Activated naive CD4-positive, alpha-beta T cell treated with anti-CD3 and anti-CD28 coated beads for 36 hours (primary cell): ENCODE data around the gene PTPN2. TPM values are rescaled to one million over a fixed set of nuclear protein-coding genes. Genes with fewer than 3 reads are reported as not detected.
"Not testable (repeated sequence)": the region's sequence is repeated elsewhere in the genome, so short reads cannot be mapped to it uniquely, and the experiment has no call there.

Experiments
- CTCF ChIA-PET: fragments of 350-600 bp; sonication (Branson Sonifier 250); formaldehyde crosslinking; loops from one replicate; lab custom pipeline; 2021; ENCODE audit warnings: antibody characterized with exemption; lab: Charles Lee
- DNase-seq: peaks from one replicate; pipeline ENCODE4 v3.0.0-alpha.2; 2020
- H3K27ac Mint-ChIP-seq: one replicate; pipeline ENCODE4 v1.8.0; 2021; ENCODE audit warnings: mild to moderate bottlenecking, mixed read lengths
- H3K27me3 Mint-ChIP-seq: one replicate; pipeline ENCODE4 v1.8.0; 2021; ENCODE audit warnings: low read depth, mixed read lengths
- H3K36me3 Mint-ChIP-seq: one replicate; pipeline ENCODE4 v1.8.0; 2021; ENCODE audit warnings: low read depth, mixed read lengths
- H3K4me1 Mint-ChIP-seq: one replicate; pipeline ENCODE4 v1.8.0; 2021; ENCODE audit warnings: low read depth, mixed read lengths
- H3K4me3 Mint-ChIP-seq: one replicate; pipeline ENCODE4 v1.8.0; 2021; ENCODE audit warnings: mild to moderate bottlenecking, moderate library complexity, mixed read lengths
- H3K9me3 Mint-ChIP-seq: one replicate; pipeline ENCODE4 v1.8.0; 2021; ENCODE audit warnings: mixed read lengths
- intact Hi-C: fragments of 100-400 bp; cut with micrococcal nuclease; formaldehyde crosslinking; loops from one replicate; pipeline ENCODE4 v1.15.1; 2023
- total RNA-seq, 2 experiments: library from RNA; stranded (reverse); gene quantifications; one replicate each; pipeline ENCODE4 v1.2.3, GENCODE V29; 2021

Gene PTPN2
- total RNA-seq, 2 experiments from 2014 or later, result 68.5 to 71.8 TPM

GRCh38 chr18:12886498-12887126 lies 2.6 kb upstream of the PTPN2 start:
- intact Hi-C loops, result loop anchor here (10.0 kb wide), 2 partner anchors 728 to 838 kb away; partner anchors contain the start of genes FAM210A and RNMT

GRCh38 chr18:12885500-12885899 lies 1.5 kb upstream of the PTPN2 start:
- no peak for DNase-seq
- H3K27ac Mint-ChIP-seq, result no peak overlapping the region
- H3K4me1 Mint-ChIP-seq, result peaks cover 36% of the 10 kb centered on the region
- H3K36me3 Mint-ChIP-seq, result no peaks in the 10 kb centered on the region
- CTCF ChIA-PET, result interaction anchor here (1.1 to 2.0 kb wide), 6 partner anchors 9 to 159 kb away, joined by 4 to 12 read pairs (median 6); no protein-coding TSS in a partner anchor
- intact Hi-C loops, result loop anchor here (10.0 kb wide), 2 partner anchors 729 to 839 kb away; partner anchors contain the start of genes FAM210A and RNMT
- no peaks in the 10 kb centered on the region for H3K9me3 Mint-ChIP-seq
- no peaks in the 10 kb centered on the region for H3K27me3 Mint-ChIP-seq
- peak overlapping the region; percentile 89 for H3K4me3 Mint-ChIP-seq

More at GRCh38 chr18:12886498-12887126, 2.6 kb upstream of the PTPN2 start:
- no peak overlapping the region for H3K27ac Mint-ChIP-seq
- H3K4me3 Mint-ChIP-seq, result no peak overlapping the region
- CTCF ChIA-PET, result interaction anchor here (1.3 to 2.0 kb wide), 4 partner anchors 16 to 159 kb away, joined by 4 to 12 read pairs (median 8); no protein-coding TSS in a partner anchor
- no peaks in the 10 kb centered on the region for H3K36me3 Mint-ChIP-seq
- H3K4me1 Mint-ChIP-seq, result peaks cover 25% of the 10 kb centered on the region
- DNase-seq, result no peak
- H3K9me3 Mint-ChIP-seq, result no peaks in the 10 kb centered on the region
- H3K27me3 Mint-ChIP-seq, result no peaks in the 10 kb centered on the region

GRCh38 chr18:12884406-12885323 lies 628 bp upstream of the PTPN2 start:
- CTCF ChIA-PET, result interaction anchor here (0.9 to 1.3 kb wide), 6 partner anchors 10 to 158 kb away, joined by 4 to 8 read pairs (median 4); no protein-coding TSS in a partner anchor
- DNase-seq, result no peak
- H3K36me3 Mint-ChIP-seq, result no peaks in the 10 kb centered on the region
- H3K27ac Mint-ChIP-seq, result peak overlapping the region; percentile 89
- peaks cover 45% of the 10 kb centered on the region for H3K4me1 Mint-ChIP-seq
- H3K9me3 Mint-ChIP-seq, result no peaks in the 10 kb centered on the region
- H3K4me3 Mint-ChIP-seq, result peak overlapping the region; percentile 89
- no peaks in the 10 kb centered on the region for H3K27me3 Mint-ChIP-seq
- intact Hi-C loops, result loop anchor here (1.0 to 10.0 kb wide), 5 partner anchors 63 to 840 kb away; partner anchors contain the start of genes AFG3L2, CEP76, FAM210A and RNMT

GRCh38 chr18:12883372-12883683 lies 709 bp downstream of the PTPN2 start:
- intact Hi-C loops, result loop anchor here (1.0 to 10.0 kb wide), 4 partner anchors 44 to 841 kb away; partner anchors contain the start of genes CEP192, FAM210A and RNMT
- peaks cover 54% of the 10 kb centered on the region for H3K4me1 Mint-ChIP-seq
- H3K27ac Mint-ChIP-seq, result peak overlapping the region; percentile 90
- H3K4me3 Mint-ChIP-seq, result peak overlapping the region; percentile 89
- no peak for DNase-seq
- peaks cover 6% of the 10 kb centered on the region for H3K36me3 Mint-ChIP-seq
- CTCF ChIA-PET, result interaction anchor here (1.0 kb wide), 3 partner anchors 11 to 157 kb away, joined by 3 to 4 read pairs (median 4); no protein-coding TSS in a partner anchor
- no peaks in the 10 kb centered on the region for H3K27me3 Mint-ChIP-seq
- no peaks in the 10 kb centered on the region for H3K9me3 Mint-ChIP-seq

- Mint-ChIP-seq H3K27ac (peak overlapping the region; percentile 90), H3K4me3 (peak overlapping the region; percentile 84), H3K9me3 (no peaks in the 10 kb centered on the region), H3K4me1 (peaks cover 54% of the 10 kb centered on the region), H3K36me3 (peaks cover 6% of the 10 kb centered on the region), H3K27me3 (no peaks in the 10 kb centered on the region)
- CTCF ChIA-PET, result interaction anchor here (1.0 to 1.8 kb wide), 4 partner anchors 11 to 156 kb away, joined by 3 to 5 read pairs (median 4); no protein-coding TSS in a partner anchor
- intact Hi-C loops, result loop anchor here (1.0 to 10.0 kb wide), 4 partner anchors 43 to 842 kb away; partner anchors contain the start of genes CEP192, FAM210A and RNMT
- no peak for DNase-seq
Measured at GRCh38 chr18:12882453-12883371, 1.3 kb downstream of the PTPN2 start.

- Mint-ChIP-seq H3K36me3 (peaks cover 10% of the 10 kb centered on the region), H3K4me3 (peak overlapping the region; percentile 23), H3K4me1 (peaks cover 61% of the 10 kb centered on the region), H3K27me3 (no peaks in the 10 kb centered on the region), H3K27ac (peak overlapping the region; percentile 55), H3K9me3 (no peaks in the 10 kb centered on the region)
- no peak for DNase-seq
- intact Hi-C loops, result loop anchor here (2.0 to 10.0 kb wide), 3 partner anchors 18 to 844 kb away; partner anchors contain the start of genes FAM210A and RNMT
- CTCF ChIA-PET, result interaction anchor here (1.4 to 1.8 kb wide), 2 partner anchors 13 to 41 kb away, joined by 3 to 7 read pairs; no protein-coding TSS in a partner anchor
Measured at GRCh38 chr18:12880541-12880910, 3.5 kb downstream of the PTPN2 start.

DNA sequence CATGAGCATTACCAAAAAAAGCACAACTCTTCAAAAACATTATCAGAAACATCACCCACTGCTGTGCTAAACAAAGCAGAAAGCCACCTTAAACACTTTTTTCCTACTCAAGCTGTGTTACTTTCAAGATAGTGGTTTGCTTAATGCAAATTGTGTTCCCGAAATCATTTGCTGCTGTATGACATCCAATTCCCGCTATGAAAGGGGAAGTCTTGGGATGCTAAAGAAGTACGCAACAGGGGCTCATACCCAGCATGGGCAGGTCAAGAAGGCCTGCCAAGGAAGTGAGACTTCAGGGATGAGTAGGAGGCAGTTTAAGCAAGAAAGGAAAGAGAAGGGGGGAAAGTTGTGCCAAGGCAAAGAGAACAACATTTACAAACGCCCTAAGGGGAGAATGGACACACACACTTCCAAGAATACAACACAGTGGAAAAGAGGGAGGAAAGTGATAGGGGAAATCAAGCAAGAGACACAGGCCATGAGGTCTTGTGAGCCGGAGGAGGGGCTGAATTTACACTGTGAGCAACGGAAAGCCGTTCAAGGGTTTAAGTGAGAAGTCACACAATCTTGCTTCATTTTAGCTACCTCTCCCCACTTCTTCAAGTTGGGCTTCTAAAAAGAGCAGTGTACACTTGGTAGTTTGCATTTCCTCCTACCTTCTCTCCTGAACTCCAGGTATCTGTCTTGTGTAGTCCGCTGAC lies 4.0 kb downstream of the PTPN2 start:
- CTCF ChIA-PET, result interaction anchor here (0.6 to 1.8 kb wide), 3 partner anchors 13 to 276 kb away, joined by 3 to 7 read pairs (median 3); no protein-coding TSS in a partner anchor
- peak overlapping the region; percentile 54 for H3K4me3 Mint-ChIP-seq
- peaks cover 57% of the 10 kb centered on the region for H3K4me1 Mint-ChIP-seq
- DNase-seq, result no peak
- no peaks in the 10 kb centered on the region for H3K9me3 Mint-ChIP-seq
- no peaks in the 10 kb centered on the region for H3K27me3 Mint-ChIP-seq
- H3K36me3 Mint-ChIP-seq, result peaks cover 11% of the 10 kb centered on the region
- H3K27ac Mint-ChIP-seq, result peak overlapping the region; percentile 55
- intact Hi-C loops, result loop anchor here (2.0 to 10.0 kb wide), 3 partner anchors 17 to 845 kb away; partner anchors contain the start of genes FAM210A and RNMT

DNA sequence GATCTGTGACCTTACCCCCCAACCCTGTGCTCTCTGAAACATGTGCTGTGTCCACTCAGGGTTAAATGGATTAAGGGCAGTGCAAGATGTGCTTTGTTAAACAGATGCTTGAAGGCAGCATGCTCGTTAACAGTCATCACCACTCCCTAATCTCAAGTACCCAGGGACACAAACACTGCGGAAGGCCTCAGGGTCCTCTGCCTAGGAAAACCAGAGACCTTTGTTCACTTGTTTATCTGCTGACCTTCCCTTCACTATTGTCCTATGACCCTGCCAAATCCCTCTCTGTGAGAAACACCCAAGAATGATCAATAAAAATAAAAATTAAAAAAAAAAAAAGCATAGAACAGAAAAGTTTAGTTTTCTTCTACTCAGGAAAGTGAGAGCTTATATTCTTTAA lies 9.0 kb downstream of the PTPN2 start:
- H3K27ac Mint-ChIP-seq, intact Hi-C loops, DNase-seq, H3K4me3 Mint-ChIP-seq, CTCF ChIA-PET, H3K27me3 Mint-ChIP-seq, H3K9me3 Mint-ChIP-seq: not testable (repeated sequence)
- peaks cover 39% of the 10 kb centered on the region for H3K4me1 Mint-ChIP-seq
- H3K36me3 Mint-ChIP-seq, result peaks cover 22% of the 10 kb centered on the region

DNA sequence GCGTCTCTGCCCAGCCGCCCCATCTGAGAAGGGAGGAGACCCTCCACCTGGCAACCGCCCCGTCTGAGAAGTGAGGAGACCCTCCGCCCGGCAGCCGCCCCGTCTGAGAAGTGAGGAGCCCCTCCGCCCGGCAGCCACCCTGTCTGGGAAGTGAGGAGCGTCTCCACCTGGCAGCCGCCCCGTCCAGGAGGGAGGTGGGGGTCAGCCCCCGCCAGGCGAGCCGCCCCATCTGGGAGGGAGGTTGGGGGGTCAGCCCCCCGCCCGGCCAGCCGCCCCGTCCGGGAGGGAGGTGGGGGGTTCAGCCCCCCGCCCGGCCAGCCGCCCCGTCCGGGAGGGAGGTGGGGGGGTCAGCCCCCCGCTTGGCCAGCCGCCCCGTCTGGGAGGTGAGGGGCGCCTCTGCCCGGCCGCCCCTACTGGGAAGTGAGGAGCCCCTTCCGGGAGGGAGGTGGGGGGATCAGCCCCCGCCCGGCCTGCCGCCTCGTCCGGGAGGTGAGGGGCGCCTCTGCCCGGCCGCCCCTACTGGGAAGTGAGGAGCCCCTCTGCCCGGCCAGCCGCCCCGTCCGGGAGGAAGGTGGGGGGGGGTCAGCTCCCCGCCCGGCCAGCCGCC lies 10.0 kb downstream of the PTPN2 start:
- H3K9me3 Mint-ChIP-seq, CTCF ChIA-PET, H3K27me3 Mint-ChIP-seq, H3K4me3 Mint-ChIP-seq, H3K27ac Mint-ChIP-seq, DNase-seq, intact Hi-C loops: not testable (repeated sequence)
- Mint-ChIP-seq H3K4me1 (peaks cover 30% of the 10 kb centered on the region), H3K36me3 (peaks cover 18% of the 10 kb centered on the region)

DNA sequence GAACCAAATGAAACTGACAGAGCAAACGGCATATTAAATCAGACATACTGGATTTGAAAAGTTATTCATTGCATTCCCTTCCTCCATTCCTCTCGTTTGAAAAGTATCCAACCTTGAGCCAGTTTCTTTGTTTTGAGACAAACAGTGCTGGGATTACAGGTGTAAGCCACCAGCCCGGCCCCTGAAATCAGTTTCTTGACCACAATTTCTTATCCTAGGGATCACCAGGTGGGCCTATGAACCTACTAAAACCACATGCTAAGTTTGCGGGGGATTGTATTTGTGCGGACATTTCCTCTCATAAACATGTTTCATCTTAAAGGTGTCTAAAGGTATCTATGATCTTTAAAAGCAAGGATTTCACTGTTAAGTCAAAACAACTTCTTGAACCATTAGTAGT lies 11.6 kb downstream of the PTPN2 start:
- no peak for DNase-seq
- Mint-ChIP-seq H3K27me3 (no peaks in the 10 kb centered on the region), H3K4me1 (peaks cover 30% of the 10 kb centered on the region), H3K9me3 (no peaks in the 10 kb centered on the region), H3K27ac (no peak overlapping the region), H3K4me3 (no peak overlapping the region), H3K36me3 (peaks cover 15% of the 10 kb centered on the region)
- CTCF ChIA-PET, result no interaction called here
- intact Hi-C loops, result no loop called here
